GM12801 (cell line): Measurements from ENCODE around the gene PRSS57.

Experiments used
- CTCF ChIP-seq: IDR thresholded peaks from one replicate; pipeline ENCODE4 v1.5.1; 2011; ENCODE audit warnings: control low read depth; ENCODE audit not compliant: insufficient read length; ENCODE audit errors: extremely low read depth

The PRSS57 gene

DNA sequence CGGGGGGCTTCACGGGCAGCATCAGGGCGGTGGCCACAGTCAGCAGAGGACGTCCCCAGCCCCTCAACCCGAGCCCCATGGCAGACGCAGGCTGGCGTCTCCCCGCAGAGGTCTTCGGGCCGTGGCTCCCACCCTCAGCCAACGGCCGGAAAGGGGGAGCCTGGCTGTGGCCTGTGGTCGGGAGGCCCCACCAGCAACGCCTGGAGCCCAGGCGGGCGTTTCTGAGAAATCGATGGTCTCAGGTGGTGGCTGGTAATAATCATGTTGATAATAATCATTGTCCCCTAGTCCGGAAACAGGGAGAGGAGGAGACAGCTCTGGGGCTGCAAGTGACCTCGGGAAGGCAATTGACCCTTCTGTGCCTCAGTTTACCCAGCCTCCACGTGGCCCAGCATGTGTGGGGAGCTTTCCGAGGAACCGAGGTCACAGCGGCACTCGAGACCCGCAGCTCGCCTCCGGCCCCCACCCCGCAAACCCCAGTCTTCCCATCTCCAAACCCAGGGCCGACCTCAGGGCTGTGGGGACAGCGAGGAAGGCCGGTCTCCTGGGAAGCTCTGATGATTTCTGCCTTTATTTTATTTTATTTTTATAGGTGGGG lies at the start of gene PRSS57:
Gene PRSS57 (minus strand): TSS at position 101 of the 598 bp plus-strand sequence. CDS start 22 bp downstream, at position 79.
- TF ChIP-seq CTCF, result no peak

DNA sequence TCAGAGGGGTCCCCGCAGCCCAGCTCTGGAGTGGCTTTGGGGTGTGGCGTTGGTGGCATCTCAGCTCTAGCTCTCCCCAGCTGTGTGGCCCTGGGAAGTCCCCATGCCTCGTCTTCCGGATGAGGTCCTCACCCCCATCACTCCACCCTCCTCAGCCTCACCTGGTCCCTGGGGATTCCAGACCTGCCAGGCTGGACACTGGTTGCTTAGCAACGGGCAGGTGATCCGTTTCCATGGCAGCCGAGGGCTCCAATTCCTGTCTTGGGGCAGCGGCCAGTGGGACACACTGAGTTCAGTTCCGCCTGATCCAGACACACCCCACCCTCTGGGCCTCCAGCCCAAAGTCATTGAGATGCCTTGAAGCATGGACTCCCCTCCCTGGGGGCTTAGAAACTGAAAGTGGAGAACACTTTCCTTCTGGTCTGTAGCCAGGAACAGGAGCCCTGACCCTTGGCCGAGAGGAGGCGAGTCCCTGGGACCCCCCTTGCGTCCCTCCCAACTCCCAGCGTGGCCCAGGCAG lies 48.0 kb upstream of the PRSS57 start:
- TF ChIP-seq CTCF, result no peak

- no peak for TF ChIP-seq CTCF
Observed at GRCh38 chr19:742540-743075, 47.4 kb upstream of the PRSS57 start.

DNA sequence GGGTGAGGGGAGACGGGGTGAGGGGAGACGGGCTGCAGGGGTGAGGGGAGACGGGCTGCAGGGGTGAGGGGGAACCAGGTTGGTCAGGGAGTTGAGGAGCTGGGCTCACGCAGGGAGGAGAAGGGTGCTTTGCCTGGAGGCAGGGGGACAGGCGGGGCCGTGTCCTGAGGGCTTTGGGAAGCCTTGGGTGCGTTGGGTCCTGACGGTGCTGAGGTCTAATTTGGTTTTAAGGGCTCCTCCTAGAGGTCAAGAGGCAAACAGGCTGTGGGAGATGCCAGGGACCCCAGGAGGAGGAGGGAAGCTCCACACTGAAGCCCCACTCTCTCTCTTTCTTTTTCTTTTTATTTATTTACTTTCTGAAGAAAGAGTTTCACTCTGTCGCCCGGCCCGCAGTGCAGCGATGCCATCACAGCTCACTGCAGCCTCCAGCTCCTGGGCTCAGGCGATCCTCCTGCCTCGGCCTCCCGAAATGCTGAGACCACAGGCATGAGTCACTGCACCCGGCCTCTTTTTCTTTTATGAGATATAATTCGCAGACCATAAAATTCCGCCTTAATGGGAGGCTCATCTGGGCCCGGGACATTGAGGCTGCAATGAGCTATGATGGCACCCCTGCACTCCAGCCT lies 46.4 kb upstream of the PRSS57 start:
- TF ChIP-seq CTCF, result no peak

- TF ChIP-seq CTCF, result no peak
Observed at GRCh38 chr19:739998-740715, 44.9 kb upstream of the PRSS57 start.

DNA sequence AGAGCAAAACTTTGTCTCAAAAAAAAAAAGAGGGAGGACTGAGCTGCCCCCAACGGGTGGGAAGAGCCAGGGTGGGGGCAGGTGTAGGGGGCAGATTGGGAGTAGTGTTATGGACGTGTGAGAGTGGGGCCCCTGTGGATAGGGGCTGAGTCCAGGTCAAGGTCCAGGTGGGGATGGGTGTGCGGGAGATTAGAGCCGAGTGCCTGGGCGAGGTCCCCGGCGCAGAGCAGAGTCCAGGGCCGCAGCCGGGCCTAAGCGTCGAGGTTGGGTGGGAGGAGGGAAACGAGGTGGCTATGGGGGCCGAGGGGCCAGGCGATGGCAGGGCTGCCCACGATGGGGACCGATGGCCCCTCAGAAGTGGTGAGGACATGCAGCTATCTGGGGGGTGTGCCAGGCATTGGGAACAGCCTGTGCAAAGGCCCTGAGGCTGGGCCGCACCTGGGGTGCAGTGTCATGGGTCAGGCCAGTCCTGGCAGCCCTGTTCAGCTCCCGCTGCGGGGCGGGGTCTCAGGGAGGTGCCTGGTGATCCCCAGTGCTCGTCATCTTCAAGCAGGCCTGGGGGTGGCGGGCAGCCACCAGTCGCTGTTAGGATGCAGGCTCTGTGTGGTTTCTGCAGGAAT lies 43.4 kb upstream of the PRSS57 start:
- TF ChIP-seq CTCF, result no peak

- TF ChIP-seq CTCF, result no peak
Observed at GRCh38 chr19:737591-738093, 42.4 kb upstream of the PRSS57 start.
